OCI-M1 (cell line): ENCODE data around the gene ZFYVE19.
A peak's percentile ranks its signal among the peaks of the same experiment; 100 is the strongest.

Source experiments
- DNase-seq: peaks from one replicate; lab custom pipeline; 2025; lab: John Stamatoyannopoulos, UW

ZFYVE19 gene

DNA sequence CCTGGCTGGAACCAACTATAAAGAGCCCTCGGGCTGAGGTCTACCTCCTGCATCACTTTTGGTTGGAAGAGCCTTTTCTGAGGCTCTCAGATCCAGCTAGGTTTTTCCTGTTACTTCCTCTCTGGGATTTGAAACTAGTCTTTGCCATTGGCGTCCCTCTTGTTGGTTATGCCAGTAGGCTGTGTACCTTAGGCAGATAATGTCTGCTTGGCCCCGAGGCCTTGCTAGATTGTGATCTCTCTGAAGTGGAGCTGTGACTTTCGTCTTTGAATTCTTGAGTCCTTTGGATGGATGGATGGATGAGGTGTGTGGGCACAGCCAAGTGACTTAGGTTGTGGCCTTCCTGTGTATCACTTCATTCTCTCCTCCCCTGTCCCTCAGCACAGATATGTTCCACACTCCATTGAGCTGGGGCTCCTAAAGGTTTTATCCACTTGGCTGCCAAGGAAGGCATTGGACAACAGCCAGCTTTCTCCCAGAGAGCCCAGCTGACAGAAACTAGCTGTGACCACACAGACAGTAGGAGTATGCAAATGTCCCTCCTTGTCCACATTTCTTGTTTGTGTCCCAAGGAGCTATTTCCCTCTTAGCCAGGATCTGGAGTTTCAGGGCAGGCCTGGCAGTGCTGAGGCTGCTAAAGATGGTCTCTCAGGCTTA lies 8.3 kb downstream of the ZFYVE19 start:
- no peak for DNase-seq

- no peak for DNase-seq
These were observed 12.2 kb downstream of the ZFYVE19 start for GRCh38 chr15:40819048-40819447.

- DNase-seq = no peak
These were observed 14.3 kb downstream of the ZFYVE19 start for GRCh38 chr15:40821195-40821594.

DNA sequence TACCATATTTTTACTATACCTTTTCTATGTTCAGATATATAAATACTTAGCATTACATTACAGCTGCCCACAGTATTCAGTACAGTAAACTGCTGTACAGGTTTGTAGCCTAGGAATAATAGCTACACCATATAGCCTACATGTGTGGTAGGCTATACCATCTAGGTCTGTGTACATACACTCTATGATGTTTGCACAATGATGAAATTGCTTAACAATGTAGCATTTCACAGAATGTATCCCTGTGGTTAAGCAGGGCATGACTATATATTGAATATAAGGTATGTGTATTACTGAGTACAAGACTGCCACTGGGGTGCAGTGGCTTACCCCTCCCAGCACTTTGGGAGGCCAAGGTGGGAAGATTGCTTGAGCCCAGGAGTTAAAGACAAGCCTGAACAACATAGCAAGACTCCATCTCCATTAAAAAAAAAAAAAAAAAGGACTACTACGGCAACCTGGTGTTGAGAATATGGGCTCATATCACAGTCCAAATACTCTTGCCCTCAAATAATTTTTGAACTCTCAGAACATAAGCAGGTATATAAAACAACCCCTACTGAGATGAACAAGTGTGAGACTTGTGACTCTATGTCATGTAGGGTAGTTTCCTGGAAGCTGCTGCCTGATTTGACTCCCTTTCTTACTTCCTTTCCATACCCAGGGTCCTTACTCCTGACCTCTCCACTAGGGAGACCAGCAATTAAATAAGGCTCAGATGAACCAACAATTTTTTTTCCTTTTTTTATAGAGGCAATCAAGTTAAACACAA lies 16.9 kb downstream of the ZFYVE19 start:
- peak; percentile 11 for DNase-seq

DNA sequence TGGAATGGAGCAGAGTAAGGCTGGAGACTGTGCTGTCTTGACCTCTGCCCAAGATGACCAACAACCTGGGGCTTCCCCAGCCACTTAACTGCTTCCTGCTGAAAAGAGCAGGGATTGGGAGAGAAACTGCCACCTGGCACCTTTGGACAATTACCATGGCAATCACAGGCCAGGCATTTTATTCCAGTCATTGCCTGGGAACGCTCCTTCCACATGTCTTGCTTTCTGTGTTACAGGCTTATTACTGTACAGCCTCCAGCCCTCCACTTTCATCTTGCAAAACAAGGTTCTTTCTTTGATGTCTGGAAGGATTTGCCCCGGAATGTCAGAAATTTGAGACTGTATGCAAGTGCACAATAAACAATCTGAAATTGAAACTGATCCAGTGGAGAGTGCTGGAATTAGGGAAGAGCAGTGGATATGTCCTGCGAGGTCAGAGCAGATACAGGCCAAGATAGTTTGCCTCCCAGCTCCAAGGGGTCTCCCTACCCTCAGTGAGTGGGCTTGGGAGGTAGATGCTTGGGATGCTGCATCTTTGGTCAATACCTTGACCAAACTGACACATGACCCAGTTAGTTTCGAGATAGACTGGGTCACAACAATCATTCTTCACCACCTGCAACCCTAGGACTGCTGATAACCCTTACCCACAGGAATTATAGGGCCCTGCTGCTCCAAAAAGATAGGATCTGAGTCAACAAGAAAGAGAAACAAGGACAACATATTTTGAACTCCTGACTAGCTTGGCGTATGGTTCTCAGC lies 19.0 kb downstream of the ZFYVE19 start:
- peak; percentile 69 for DNase-seq

- no peak for DNase-seq
These were observed 19.7 kb downstream of the ZFYVE19 start for GRCh38 chr15:40826423-40827075.

- no peak for DNase-seq
These were observed 21.7 kb downstream of the ZFYVE19 start, which contains the start of gene PPP1R14D for GRCh38 chr15:40828447-40829036. Gene PPP1R14D, minus strand, starts transcription at chr15:40828708. Its CDS starts 67 bp downstream, at chr15:40828641.

DNA sequence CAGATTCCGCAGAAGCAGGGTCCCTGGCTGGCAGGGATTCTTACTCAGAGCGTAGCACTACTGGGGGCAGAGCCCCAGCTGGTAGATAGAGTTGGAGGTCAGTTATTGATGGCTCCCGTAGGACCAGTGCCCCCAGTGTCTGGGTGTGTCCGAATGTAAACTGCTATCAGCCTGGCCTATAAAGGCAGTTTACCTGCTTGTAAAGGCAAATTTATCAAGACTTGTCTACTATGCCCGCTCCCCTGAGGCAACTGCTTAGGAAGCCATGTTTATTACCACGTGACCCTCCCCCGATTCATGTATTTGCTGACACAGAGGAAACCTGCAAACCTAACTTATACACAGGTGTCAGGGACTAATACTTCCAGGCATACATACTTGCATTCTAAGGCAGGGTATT lies 22.2 kb downstream of the ZFYVE19 start:
- peak; percentile 7 for DNase-seq

GRCh38 chr15:40830884-40831283 lies 24.0 kb downstream of the ZFYVE19 start:
- no peak for DNase-seq

DNA sequence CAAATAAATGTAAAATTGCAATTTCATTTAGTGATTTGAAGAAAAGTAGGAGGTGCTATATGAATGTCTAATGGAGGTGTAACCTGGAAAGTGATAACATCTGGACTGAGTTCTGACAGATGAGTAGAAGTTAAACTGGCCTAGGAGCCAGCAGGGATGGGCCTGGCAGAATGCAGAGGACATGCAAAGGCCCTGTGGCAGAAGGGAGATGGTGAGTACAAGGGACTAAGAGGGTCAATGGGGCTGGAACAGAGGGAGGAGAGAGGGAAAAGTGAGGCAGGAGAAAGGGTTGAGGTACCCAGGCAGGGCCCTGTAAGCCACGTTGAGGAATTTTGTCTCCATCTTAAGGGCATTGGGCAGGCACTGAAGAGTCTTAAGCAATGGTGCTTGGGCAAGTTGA lies 25.0 kb downstream of the ZFYVE19 start:
- DNase-seq = no peak

- DNase-seq = no peak
These were observed 26.0 kb downstream of the ZFYVE19 start for GRCh38 chr15:40832903-40833302.

DNA sequence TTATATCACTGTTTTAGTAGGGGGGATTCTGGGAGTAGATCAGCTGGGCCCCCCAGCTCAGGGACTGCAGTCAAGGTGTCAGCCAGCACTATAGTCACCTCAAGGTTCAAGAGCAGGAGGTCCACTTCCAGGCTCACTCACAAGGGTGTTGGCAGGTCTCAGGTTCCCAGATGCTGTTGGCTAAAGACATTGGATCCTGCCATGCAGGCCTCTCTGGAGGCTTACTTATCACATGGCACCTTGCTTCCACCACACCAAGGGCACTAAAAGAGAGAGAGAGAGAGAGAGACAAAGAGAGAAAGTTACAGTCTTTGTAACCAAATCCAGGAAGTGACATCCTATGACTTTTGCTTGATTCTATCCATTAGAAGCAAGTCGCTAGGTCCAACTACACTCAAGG lies 29.1 kb downstream of the ZFYVE19 start:
- no peak for DNase-seq

GRCh38 chr15:40838756-40839155 lies 31.9 kb downstream of the ZFYVE19 start:
- DNase-seq = no peak

- DNase-seq = no peak
These were observed 34.9 kb downstream of the ZFYVE19 start for GRCh38 chr15:40841741-40842140.

DNA sequence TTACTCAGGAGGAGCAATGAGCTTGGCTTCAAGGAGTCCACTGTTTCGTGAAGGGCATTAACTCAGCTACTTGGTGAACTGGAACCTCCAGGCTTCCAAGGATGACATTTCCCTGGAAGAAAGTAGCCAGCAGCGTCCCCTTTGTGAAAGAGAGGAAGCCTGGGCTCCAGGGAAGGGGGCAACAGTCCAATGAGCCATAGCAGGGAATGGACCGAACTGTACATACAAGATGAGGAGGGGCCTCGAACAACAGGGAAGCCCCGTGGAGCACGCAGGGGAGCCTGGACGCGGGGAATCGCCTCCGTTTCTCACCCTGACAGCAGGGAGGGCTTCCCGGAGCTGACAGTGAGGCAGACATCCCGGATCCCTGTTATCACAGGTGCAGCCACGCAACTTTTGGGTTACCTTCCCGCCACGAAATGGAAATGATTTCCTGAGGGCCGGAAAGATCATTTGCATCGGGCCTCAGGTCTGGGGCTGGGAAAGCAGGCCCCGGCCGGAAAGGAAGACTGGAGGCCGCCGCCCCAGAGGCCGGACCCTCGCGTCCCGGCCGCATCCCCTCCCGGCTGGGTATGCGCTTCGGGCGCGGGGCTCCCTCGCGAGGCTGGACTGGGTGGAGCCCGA lies 36.5 kb downstream of the ZFYVE19 start:
- DNase-seq = no peak

DNA sequence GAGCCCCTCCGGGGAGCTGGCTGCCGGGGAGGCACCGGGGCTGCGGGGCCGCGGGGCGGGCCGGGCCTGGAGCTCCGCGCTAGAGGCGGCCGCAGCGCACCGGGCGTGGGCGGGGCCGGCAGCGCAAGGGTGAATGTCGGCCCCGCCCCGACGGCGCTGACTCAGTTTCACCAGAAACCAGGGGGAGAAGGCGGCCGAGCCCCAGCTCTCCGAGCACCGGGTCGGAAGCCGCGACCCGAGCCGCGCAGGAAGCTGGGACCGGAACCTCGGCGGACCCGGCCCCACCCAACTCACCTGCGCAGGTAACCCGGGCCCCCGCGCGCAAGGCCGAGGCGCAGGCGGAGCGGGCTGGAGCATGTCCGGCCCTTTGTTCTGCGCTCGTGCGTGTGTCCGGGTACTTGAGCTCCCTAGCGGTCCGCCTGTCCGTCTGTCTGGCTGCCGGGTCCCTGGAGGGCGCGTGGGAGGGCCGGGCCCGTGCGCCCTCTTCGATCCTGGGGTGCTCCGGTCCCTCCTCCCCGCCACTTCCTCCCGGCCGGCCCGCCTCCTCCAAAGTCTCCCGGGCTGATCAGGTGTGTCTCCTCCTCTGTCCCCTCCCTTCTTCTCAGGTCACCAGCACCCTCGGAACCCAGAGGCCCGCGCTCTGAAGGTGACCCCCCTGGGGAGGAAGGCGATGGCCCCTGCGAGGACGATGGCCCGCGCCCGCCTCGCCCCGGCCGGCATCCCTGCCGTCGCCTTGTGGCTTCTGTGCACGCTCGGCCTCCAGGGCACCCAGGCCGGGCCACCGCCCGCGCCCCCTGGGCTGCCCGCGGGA lies 37.2 kb downstream of the ZFYVE19 start, which contains the start of gene SPINT1:
Gene SPINT1, plus strand, starts transcription at position 164 of the 811 bp plus-strand sequence. Its CDS starts 507 bp downstream, at position 671.
- no peak for DNase-seq

GRCh38 chr15:40844696-40845030 lies 37.8 kb downstream of the ZFYVE19 start:
- DNase-seq = no peak

- DNase-seq = no peak
These were observed 38.1 kb downstream of the ZFYVE19 start for GRCh38 chr15:40845036-40845435.

DNA sequence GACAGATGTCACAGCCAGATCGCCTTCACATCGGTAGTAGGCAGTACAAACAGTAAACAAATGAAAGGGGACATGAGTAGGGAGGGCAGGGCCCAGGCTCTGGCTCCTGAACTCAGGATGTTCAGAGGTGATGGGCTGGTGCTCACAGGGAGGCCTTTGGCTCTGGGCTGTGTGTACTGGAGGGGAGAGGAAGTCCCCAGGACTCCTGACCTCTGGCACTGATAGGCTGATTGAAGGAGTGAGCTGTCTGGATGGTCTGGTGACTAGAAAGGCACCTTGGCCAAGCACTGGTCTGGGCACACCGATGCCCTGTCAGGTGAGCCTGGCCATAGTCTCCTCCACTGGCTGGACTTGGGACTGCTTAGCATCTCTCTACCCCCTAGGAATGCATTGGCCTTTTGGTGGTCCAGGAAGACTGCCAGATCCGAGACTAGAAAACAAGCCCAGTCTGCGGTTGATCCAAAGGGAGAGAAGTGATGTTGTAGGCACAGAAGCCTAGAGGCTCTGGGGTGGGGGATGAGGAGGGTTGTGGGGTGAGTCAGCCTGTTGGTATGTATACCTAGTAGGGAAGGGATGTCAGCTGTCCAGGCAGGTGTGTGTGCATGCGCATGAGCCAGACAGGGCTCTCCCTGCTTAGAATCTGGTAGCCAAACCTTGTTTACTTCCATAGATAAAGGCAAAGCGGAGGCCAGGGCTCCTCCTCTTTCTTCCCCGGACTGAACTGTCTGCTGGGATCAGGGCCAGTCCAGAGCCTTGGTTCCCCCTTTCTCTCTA lies 38.8 kb downstream of the ZFYVE19 start:
- DNase-seq = no peak

DNA sequence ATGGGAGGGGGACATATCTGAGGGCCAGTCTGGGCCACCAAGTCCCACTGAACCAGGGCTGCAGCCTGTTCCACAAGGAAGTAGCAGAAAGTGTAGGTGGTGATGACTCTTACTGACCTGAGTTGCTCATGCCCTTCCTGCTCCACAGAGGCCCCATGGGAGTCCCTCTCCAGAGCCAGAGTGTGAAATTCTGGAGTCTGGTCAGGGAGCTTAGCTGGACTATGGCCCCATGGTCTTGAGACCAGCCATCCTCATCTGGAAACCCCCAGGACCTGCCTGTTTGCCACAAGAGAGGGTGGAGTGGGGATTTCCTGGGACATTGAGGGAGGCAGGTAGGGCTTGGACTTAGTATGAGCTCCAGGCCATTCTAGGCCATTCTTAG lies 39.9 kb downstream of the ZFYVE19 start:
- no peak for DNase-seq
